ENCODE results near the gene FCSK. TPM values are rescaled to one million over a fixed set of nuclear protein-coding genes. Genes with fewer than 3 reads are reported as not detected.

Gene FCSK
- total and polyA plus RNA-seq, 2 of the 13 experiments (the other 11 are each of a cell fraction or from before 2014, with no cell fraction given): 9.1 to 19.2 TPM

DNA sequence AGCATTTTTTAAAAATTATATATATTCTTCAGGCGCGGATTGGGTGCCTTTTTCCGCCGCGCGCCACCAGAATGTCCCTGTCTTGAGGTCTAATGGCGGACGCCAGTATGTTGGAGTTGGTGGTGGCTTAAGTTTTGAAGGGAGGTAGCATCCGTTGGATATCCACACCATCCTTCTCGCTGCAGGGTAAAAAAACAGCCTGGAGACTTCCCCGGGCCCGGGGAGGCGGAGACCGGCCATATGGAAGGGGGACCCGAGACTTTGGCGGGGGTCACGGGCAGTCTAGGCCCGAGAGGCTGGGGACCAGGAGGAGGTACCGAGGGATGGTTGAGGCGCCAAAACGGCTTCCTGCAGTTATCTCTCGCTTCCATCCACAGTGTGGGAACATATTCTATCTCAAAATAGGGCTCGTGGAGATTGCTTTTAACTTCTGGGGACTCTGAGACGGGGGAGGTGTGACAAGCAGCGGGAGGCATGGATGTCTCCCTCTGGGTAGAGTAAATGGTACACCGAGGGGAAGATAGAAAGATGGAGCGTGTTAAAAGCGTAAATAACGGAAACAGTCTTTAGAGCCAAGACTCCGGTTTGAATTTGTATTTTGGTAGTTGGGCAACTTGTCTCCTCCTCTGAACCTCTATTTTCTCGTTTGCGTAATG lies 69.5 kb downstream of the FCSK start, which contains the start of gene SF3B3 (continued):
- TF ChIP-seq AHDC1 (CRISPR knock-in tag; IDR thresholded peaks at IDR 0.05; ENCODE audit: borderline replicate concordance) (peak; percentile 10; the same call in 1 of the 2 replicates), CENPT (CRISPR knock-in tag; IDR thresholded peaks at IDR 0.05; ENCODE audit: low read depth) (no peak), TCF12 (IDR thresholded peaks at IDR 0.05) (no peak), TCF12 (CRISPR knock-in tag; IDR thresholded peaks at IDR 0.05) (no peak), ZMAT5 (CRISPR knock-in tag; IDR thresholded peaks at IDR 0.05; ENCODE audit: borderline replicate concordance, low read depth) (no peak), ZNF362 (CRISPR knock-in tag; IDR thresholded peaks at IDR 0.05; ENCODE audit: borderline replicate concordance) (no peak; the same call in 1 of the 2 replicates), XBP1 (CRISPR knock-in tag; IDR thresholded peaks at IDR 0.05) (0 out of 2 replicates have a peak, but pooled peaks have one; percentile 70), GTF2F1 (IDR thresholded peaks at IDR 0.05; ENCODE audit: low read length) (no peak; the same call in 1 of the 2 replicates), HNRNPLL (IDR thresholded peaks at IDR 0.05; ENCODE audit: low read depth, low read length, poor library complexity, severe bottlenecking) (peak; percentile 39), NR1H2 (CRISPR knock-in tag; IDR thresholded peaks at IDR 0.05; ENCODE audit: borderline replicate concordance, low read depth) (no peak), ZNF292 (CRISPR knock-in tag; IDR thresholded peaks at IDR 0.05; ENCODE audit: borderline replicate concordance, low read depth) (no peak), MAFF (IDR thresholded peaks at IDR 0.05; ENCODE audit: low read depth, low read length) (no peak), ZFY (CRISPR knock-in tag; IDR thresholded peaks at IDR 0.05) (peak; percentile 99), ZNF468 (CRISPR knock-in tag; IDR thresholded peaks at IDR 0.05) (0 out of 2 replicates have a peak, but pooled peaks have one; percentile 32), ZBTB46 (CRISPR knock-in tag; IDR thresholded peaks at IDR 0.05; ENCODE audit: borderline replicate concordance) (no peak), ZFP36 (IDR thresholded peaks at IDR 0.05; ENCODE audit: borderline replicate concordance, low read depth, low read length, partially characterized antibody) (no peak)
- TF ChIP-seq, protein P1, sequence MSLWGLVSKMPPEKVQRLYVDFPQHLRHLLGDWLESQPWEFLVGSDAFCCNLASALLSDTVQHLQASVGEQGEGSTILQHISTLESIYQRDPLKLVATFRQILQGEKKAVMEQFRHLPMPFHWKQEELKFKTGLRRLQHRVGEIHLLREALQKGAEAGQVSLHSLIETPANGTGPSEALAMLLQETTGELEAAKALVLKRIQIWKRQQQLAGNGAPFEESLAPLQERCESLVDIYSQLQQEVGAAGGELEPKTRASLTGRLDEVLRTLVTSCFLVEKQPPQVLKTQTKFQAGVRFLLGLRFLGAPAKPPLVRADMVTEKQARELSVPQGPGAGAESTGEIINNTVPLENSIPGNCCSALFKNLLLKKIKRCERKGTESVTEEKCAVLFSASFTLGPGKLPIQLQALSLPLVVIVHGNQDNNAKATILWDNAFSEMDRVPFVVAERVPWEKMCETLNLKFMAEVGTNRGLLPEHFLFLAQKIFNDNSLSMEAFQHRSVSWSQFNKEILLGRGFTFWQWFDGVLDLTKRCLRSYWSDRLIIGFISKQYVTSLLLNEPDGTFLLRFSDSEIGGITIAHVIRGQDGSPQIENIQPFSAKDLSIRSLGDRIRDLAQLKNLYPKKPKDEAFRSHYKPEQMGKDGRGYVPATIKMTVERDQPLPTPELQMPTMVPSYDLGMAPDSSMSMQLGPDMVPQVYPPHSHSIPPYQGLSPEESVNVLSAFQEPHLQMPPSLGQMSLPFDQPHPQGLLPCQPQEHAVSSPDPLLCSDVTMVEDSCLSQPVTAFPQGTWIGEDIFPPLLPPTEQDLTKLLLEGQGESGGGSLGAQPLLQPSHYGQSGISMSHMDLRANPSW (CRISPR knock-in tag; IDR thresholded peaks at IDR 0.05; ENCODE audit: borderline replicate concordance): no peak

Measured in HepG2 (cell line).